Ovary (tissue), 9 donors: ENCODE results near the gene ARL13A. TPM values are rescaled to one million over a fixed set of nuclear protein-coding genes. Genes with fewer than 3 reads are reported as not detected.
"Not testable (repeated sequence)": the region's sequence is repeated elsewhere in the genome, so short reads cannot be mapped to it uniquely, and the experiment has no call there.

Experiments
- DNase-seq, 5 donors: peaks; one replicate each; pipeline ENCODE4 v3.0.0-alpha.2; 2019 to 2020
- H3K27ac ChIP-seq, 2 donors: fragments of 200-600 bp; one replicate each; pipeline versions ENCODE4 v1.5.1 to v1.8.0; 2019 to 2022
- H3K27me3 ChIP-seq: fragments of 200-600 bp; one replicate; pipeline ENCODE4 v1.8.0; 2022
- H3K36me3 ChIP-seq: fragments of 200-600 bp; sonication (generic); one replicate; pipeline ENCODE4 v1.5.1; 2019
- H3K4me1 ChIP-seq: one replicate; pipeline ENCODE4 v1.8.1; 2013; ENCODE audit warnings: mild to moderate bottlenecking, moderate library complexity; ENCODE audit not compliant: insufficient read depth
- H3K4me3 ChIP-seq: fragments of 200-600 bp; sonication (generic); one replicate; pipeline ENCODE4 v1.5.1; 2017
- H3K9me3 ChIP-seq, 2 donors: fragments of 200-600 bp in 1 of 2; sonication (generic) in 1 of 2; one replicate each; pipeline versions ENCODE4 v1.5.1 to v1.8.1; 2013 to 2019; ENCODE audit warnings: mild to moderate bottlenecking in 1 of 2, moderate library complexity in 1 of 2
- EP300 ChIP-seq: sonication (generic); formaldehyde crosslinking; IDR thresholded peaks from one replicate; pipeline ENCODE4 v1.6.1; 2017; ENCODE audit warnings: antibody characterized with exemption
- POLR2A ChIP-seq: fragments of 450-650 bp; IDR thresholded peaks from one replicate; pipeline ENCODE4 v1.6.1; 2017; ENCODE audit warnings: antibody characterized with exemption, mild to moderate bottlenecking, moderate library complexity
- WGBS, 3 donors: extraction: QIAGEN DNeasy Blood & Tissue Kit in 1 of 3; methylation state at CpG; one replicate each; pipeline versions ENCODE4 v1.1.5 to v1.1.7; 2013 to 2017; 5-methylcytosine and 5-hydroxymethylcytosine counted together
- intact Hi-C, 4 donors: fragments of 100-400 bp; cut with DNase I; formaldehyde crosslinking; loops; one replicate each; pipeline versions ENCODE4 v1.11.0 to v1.15.1; 2022 to 2023
- polyA plus RNA-seq, 2 donors: library from polyadenylated mRNA; stranded (reverse); fragments of 200-250 nt in 1 of 2; fragments of 350-450 nt in 1 of 2; fragmentation: Illumina TruSeq in 1 of 2; extraction: RNeasy Lipid Tissue Mini Kit (QIAGEN cat#74804) in 1 of 2; gene quantifications; one replicate each; pipeline ENCODE4 v1.2.3, GENCODE V29; 2013 to 2014
- total RNA-seq, 7 donors: library from RNA; depleted of rRNA in 2 of 7; stranded (reverse); fragments of >200 nt in 2 of 7; fragmentation: NEBNext Ultra II Directional in 3 of 7; extraction: Animal tissue kit (Norgen Biotek cat#: 25700) in 3 of 7; gene quantifications; one replicate each; pipeline versions ENCODE4 v1.1.0 to v1.2.4, GENCODE V29; 2016 to 2023
- TF ChIP-seq, protein P1 (sequence below), 3 donors: fragments of 450-650 bp in 2 of 3; fragments of 200-600 bp in 1 of 3; IDR thresholded peaks; one replicate each; pipeline versions ENCODE4 v1.5.1 to v1.8.0; 2016 to 2022; ENCODE audit warnings: antibody characterized with exemption in 3 of 3, mild to moderate bottlenecking in 1 of 3
- donor health status: DM: no; HTN: no; CAD: no; lungs with moderate emphysema.
- donor health status: DM: no; HTN: no; CAD: no.
- donor health status: Bipolar disorder and iron deficiency.
- donor health status: DM: yes; HTN: yes; CAD: no.
- donor health status: DM: no; HTN: no; CAD: no.
- donor health status: DM: yes; HTN: yes; CAD: no.

Gene ARL13A
- total and polyA plus RNA-seq, 9 donors: not detected

DNA sequence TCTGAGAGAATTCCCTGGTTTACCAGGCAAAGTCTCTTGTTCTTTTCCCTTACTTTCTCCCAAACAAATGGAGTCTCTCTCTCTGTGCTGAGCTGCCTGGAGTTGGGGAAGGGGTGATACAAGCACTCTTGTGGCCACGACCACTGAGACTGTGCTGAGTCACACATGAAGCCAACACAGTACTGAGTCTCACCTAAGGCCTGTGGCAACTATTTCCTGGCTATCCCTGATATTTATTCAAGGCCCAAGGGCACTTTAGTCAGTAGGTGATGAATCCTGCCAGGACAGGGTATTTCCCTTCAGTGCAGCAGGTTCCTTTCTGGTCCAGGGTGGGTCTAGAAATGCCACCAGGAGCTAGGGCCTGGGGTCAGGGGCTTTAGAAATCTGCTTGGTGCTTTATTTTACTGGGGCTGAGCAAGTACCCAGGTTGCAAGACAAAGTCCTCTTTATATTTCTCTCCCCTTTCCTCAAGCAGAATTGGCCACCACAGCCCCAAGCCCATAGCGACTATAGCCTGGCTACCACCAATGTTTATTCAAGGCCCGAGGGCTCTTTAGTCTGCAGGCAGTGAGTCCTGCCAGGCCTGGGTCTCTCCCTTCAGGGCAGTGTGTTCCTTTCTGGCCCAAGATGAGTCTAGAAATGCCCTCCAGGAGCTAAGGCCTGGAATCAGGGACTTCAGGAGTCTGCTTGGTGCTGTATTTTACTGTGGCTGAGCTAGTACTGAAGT is 10.5 kb downstream of the ARL13A start:
- WGBS, 3 donors: 71 to 76% (median 73%) methylated on average over 3 of the region's 3 CpGs
- TF ChIP-seq, protein P1, sequence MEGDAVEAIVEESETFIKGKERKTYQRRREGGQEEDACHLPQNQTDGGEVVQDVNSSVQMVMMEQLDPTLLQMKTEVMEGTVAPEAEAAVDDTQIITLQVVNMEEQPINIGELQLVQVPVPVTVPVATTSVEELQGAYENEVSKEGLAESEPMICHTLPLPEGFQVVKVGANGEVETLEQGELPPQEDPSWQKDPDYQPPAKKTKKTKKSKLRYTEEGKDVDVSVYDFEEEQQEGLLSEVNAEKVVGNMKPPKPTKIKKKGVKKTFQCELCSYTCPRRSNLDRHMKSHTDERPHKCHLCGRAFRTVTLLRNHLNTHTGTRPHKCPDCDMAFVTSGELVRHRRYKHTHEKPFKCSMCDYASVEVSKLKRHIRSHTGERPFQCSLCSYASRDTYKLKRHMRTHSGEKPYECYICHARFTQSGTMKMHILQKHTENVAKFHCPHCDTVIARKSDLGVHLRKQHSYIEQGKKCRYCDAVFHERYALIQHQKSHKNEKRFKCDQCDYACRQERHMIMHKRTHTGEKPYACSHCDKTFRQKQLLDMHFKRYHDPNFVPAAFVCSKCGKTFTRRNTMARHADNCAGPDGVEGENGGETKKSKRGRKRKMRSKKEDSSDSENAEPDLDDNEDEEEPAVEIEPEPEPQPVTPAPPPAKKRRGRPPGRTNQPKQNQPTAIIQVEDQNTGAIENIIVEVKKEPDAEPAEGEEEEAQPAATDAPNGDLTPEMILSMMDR (IDR thresholded peaks at IDR 0.05): no peak
- no peak for TF ChIP-seq POLR2A
- TF ChIP-seq EP300: no peak
- no peak overlapping the region for H3K4me3 ChIP-seq

GRCh38 chrX:100980608-100981497 is 11.3 kb downstream of the ARL13A start:
- 83 to 87% (median 83%) methylated on average over 6 of the region's 6 CpGs for WGBS, 3 donors
- Histone ChIP-seq H3K36me3 (no peaks in the 10 kb centered on the region), H3K27ac (no peak overlapping the region), H3K27me3 (no peaks in the 10 kb centered on the region), H3K4me3 (no peak overlapping the region), H3K4me1 (no peaks in the 10 kb centered on the region), H3K9me3 (no peaks in the 10 kb centered on the region)
- intact Hi-C loops: no loop called here
- TF ChIP-seq EP300: no peak
- TF ChIP-seq, protein P1 (IDR thresholded peaks at IDR 0.05): no peak
- DNase-seq: no peak

More for the DNA sequence above, 10.5 kb downstream of the ARL13A start:
- no peaks in the 10 kb centered on the region for H3K9me3 ChIP-seq
- H3K27ac ChIP-seq: no peak overlapping the region
- H3K4me1 ChIP-seq: no peaks in the 10 kb centered on the region
- no peaks in the 10 kb centered on the region for H3K36me3 ChIP-seq
- DNase-seq: no peak
- no peaks in the 10 kb centered on the region for H3K27me3 ChIP-seq
- intact Hi-C loops: no loop called here

- H3K27me3 ChIP-seq, H3K4me1 ChIP-seq, H3K4me3 ChIP-seq, intact Hi-C loops, DNase-seq, H3K27ac ChIP-seq, H3K36me3 ChIP-seq, H3K9me3 ChIP-seq: not testable (repeated sequence)
- 87 to 92% (median 88%) methylated on average over 1 of the region's 1 CpG for WGBS, 3 donors
Measured at GRCh38 chrX:100981498-100981845, 12.0 kb downstream of the ARL13A start.

GRCh38 chrX:100984818-100985217 is 15.3 kb downstream of the ARL13A start:
- DNase-seq: no peak
- Histone ChIP-seq H3K36me3 (no peaks in the 10 kb centered on the region), H3K9me3 (no peaks in the 10 kb centered on the region), H3K27ac (no peak overlapping the region), H3K4me3 (no peak overlapping the region), H3K4me1 (no peaks in the 10 kb centered on the region), H3K27me3 (no peaks in the 10 kb centered on the region)
- intact Hi-C loops: no loop called here
- TF ChIP-seq, protein P1 (IDR thresholded peaks at IDR 0.05): no peak
- TF ChIP-seq EP300 (no peak), POLR2A (no peak)

DNA sequence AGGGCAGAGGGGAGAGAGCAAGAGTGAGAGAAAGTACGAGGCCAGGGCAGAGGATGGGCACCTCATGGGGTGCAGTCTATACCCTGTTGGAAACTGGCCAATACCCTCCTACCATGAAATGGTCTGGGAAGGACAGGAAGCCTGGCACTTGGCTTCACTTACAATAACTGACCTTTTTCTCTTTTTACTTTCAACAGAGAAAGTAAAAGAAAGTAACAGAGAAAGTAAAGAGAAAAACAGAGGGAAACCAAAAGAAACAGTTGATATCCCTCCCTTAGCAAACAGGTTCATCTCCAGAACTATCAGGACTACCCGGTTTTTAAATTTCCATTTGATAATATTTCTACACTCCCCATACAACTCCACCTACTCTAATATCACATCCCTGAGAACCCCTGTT is 20.6 kb downstream of the ARL13A start:
- H3K9me3 ChIP-seq: no peaks in the 10 kb centered on the region
- no peak for DNase-seq
- intact Hi-C loops: no loop called here
- no peaks in the 10 kb centered on the region for H3K27me3 ChIP-seq
- no peaks in the 10 kb centered on the region for H3K4me1 ChIP-seq
- 56 to 57% (median 57%) methylated on average over 2 of the region's 2 CpGs for WGBS, 3 donors
- no peak overlapping the region for H3K27ac ChIP-seq
- H3K36me3 ChIP-seq: no peaks in the 10 kb centered on the region
- no peak overlapping the region for H3K4me3 ChIP-seq
- TF ChIP-seq POLR2A: no peak
- no peak for TF ChIP-seq EP300
- TF ChIP-seq, protein P1 (IDR thresholded peaks at IDR 0.05): no peak
